Ishikawa (cell line): ENCODE data around the gene ROPN1B.

Source experiments
- CEBPB ChIP-seq: IDR thresholded peaks from 2 replicates; pipeline ENCODE4 v1.6.1; 2012
- EP300 ChIP-seq: IDR thresholded peaks from 2 replicates; pipeline ENCODE4 v1.6.1; 2012; ENCODE audit warnings: borderline replicate concordance
- FOXM1 ChIP-seq: IDR thresholded peaks from 2 replicates; pipeline ENCODE4 v1.6.1; 2012; ENCODE audit warnings: low read depth, borderline replicate concordance
- MAX ChIP-seq: IDR thresholded peaks from 2 replicates; pipeline ENCODE4 v1.6.1; 2012
- NFIC ChIP-seq: IDR thresholded peaks from 2 replicates; pipeline ENCODE4 v1.6.1; 2012
- REST ChIP-seq: IDR thresholded peaks from 2 replicates; pipeline ENCODE4 v1.6.1; 2012; ENCODE audit warnings: low read depth, mild to moderate bottlenecking
- TAF1 ChIP-seq: IDR thresholded peaks from 2 replicates; pipeline ENCODE4 v1.6.1; 2012; ENCODE audit warnings: low read depth, mild to moderate bottlenecking
- TEAD4 ChIP-seq: IDR thresholded peaks from 2 replicates; pipeline ENCODE4 v1.6.1; 2012
- YY1 ChIP-seq: IDR thresholded peaks from 2 replicates; pipeline ENCODE4 v1.6.1; 2012; ENCODE audit warnings: low read depth
- ZBTB7A ChIP-seq: IDR thresholded peaks from 2 replicates; pipeline ENCODE4 v1.6.1; 2012; ENCODE audit warnings: low read depth
- TF ChIP-seq, protein P1 (sequence below): IDR thresholded peaks from 2 replicates; pipeline ENCODE4 v1.6.1; 2012

- TF ChIP-seq FOXM1, result no peak
- TF ChIP-seq EP300, result no peak
- TF ChIP-seq MAX, result no peak
- TF ChIP-seq TAF1, result no peak
- no peak for TF ChIP-seq ZBTB7A
- TF ChIP-seq, protein P1, sequence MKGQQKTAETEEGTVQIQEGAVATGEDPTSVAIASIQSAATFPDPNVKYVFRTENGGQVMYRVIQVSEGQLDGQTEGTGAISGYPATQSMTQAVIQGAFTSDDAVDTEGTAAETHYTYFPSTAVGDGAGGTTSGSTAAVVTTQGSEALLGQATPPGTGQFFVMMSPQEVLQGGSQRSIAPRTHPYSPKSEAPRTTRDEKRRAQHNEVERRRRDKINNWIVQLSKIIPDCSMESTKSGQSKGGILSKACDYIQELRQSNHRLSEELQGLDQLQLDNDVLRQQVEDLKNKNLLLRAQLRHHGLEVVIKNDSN, result no peak
- TF ChIP-seq YY1, result no peak
- no peak for TF ChIP-seq TEAD4
- no peak for TF ChIP-seq REST
- no peak for TF ChIP-seq CEBPB
- TF ChIP-seq NFIC, result no peak
Observed at GRCh38 chr3:126021702-126022101, 52.7 kb downstream of the ROPN1B start.
